ENCODE results near the gene GPATCH1. TPM values are rescaled to one million over a fixed set of nuclear protein-coding genes. Genes with fewer than 3 reads are reported as not detected.

Gene GPATCH1
- total and polyA plus RNA-seq, 9 of the 15 experiments (the other 6 are each of a cell fraction or from before 2014, with no cell fraction given): 3.7 to 9.7 (median 7.7) TPM

GRCh38 chr19:33161201-33161600, 80.2 kb downstream of the GPATCH1 start:
- no peaks in the 10 kb centered on the region for H3K27me3 ChIP-seq (ENCODE audit: control insufficient read depth in 2 of 2, insufficient read depth in 2 of 2, low read length in 2 of 2)
- H3K9ac ChIP-seq (ENCODE audit: insufficient read depth in 1 of 2, low read depth in 2 of 2, low read length in 2 of 2): no peak overlapping the region
- no peak overlapping the region for H3K27ac ChIP-seq (ENCODE audit: extremely low read depth, low read depth, low read length)
- H2AFZ ChIP-seq (ENCODE audit: low read depth, low read length): no peak overlapping the region
- no peaks in the 10 kb centered on the region for H3K36me3 ChIP-seq (ENCODE audit: control insufficient read depth, insufficient read depth, low read length)
- H3K4me3 ChIP-seq: no peak overlapping the region
- H3K4me1 ChIP-seq (replicated peaks in 1 of 2; ENCODE audit: control insufficient read depth in 2 of 2, insufficient read depth in 2 of 2, low read length in 2 of 2): no peaks in the 10 kb centered on the region; a peak in 1 of 5 replicates
- 37% methylated on average over 4 of the region's 4 CpGs for WGBS (ENCODE audit: insufficient coverage, low coverage, missing lambda C conversion rate)
- ATAC-seq (no peak), FAIRE-seq (no peak), DNase-seq (ENCODE audit: extremely low read depth in 1 of 4, low spot score in 3 of 4) (no peak)
- intact Hi-C loops (cut with micrococcal nuclease): no loop called here
- no peaks in the 10 kb centered on the region for H3K79me2 ChIP-seq (ENCODE audit: control insufficient read depth, insufficient read depth, low read length)
- in situ Hi-C loops (cut with MboI): no loop called here
- POLR2A ChIA-PET: interaction anchor here (1.1 kb wide), 1 partner anchor 13 kb away, joined by 3 read pairs; no protein-coding TSS in a partner anchor
- no peaks in the 10 kb centered on the region for H4K20me1 ChIP-seq (replicated peaks; ENCODE audit: control insufficient read depth, insufficient read depth, low read length)
- H3K4me2 ChIP-seq (ENCODE audit: insufficient read depth, low read length): no peak overlapping the region
- BruUV-seq (replicated peaks): no TSS peak
- no peaks in the 10 kb centered on the region for H3K9me3 ChIP-seq (replicated peaks; ENCODE audit: control insufficient read depth, insufficient read depth, low read depth, low read length)
- CTCF ChIA-PET (ENCODE audit: low intra/inter-chr PET ratio): interaction anchor here (0.5 kb wide), 1 partner anchor 9 kb away, joined by 3 read pairs; no protein-coding TSS in a partner anchor
- no peaks in the 10 kb centered on the region for H3K9me1 ChIP-seq (ENCODE audit: control insufficient read depth, insufficient read depth, low read length)
- no peak for TF ChIP-seq DPF2 (IDR thresholded peaks at IDR 0.05)
- no peak for TF ChIP-seq XRCC4 (IDR thresholded peaks at IDR 0.05; ENCODE audit: extremely low read depth, insufficient read depth, insufficient read length)
- TF ChIP-seq ZNF324 (CRISPR knock-in tag; IDR thresholded peaks at IDR 0.05): no peak
- no peak for TF ChIP-seq NR3C1 (CRISPR knock-in tag; IDR thresholded peaks at IDR 0.05)
- TF ChIP-seq TBL1XR1 (IDR thresholded peaks at IDR 0.05; ENCODE audit: low read length in 2 of 2): no peak
- no peak for TF ChIP-seq RCOR1 (IDR thresholded peaks at IDR 0.05; ENCODE audit: borderline replicate concordance in 1 of 2, low read depth in 2 of 2, low read length in 2 of 2)
- no peak for TF ChIP-seq RBM39 (optimal IDR thresholded peaks at IDR 0.05; ENCODE audit: low read depth, low read length)
- no peak for TF ChIP-seq TFAM (CRISPR knock-in tag; conservative IDR thresholded peaks at IDR 0.05)
- no peak for TF ChIP-seq ZBTB26 (CRISPR knock-in tag; IDR thresholded peaks at IDR 0.05)
- TF ChIP-seq STAT5B (CRISPR knock-in tag; IDR thresholded peaks at IDR 0.05): no peak
- no peak for TF ChIP-seq NRF1 (conservative IDR thresholded peaks at IDR 0.05 in 1 of 2, IDR thresholded peaks at IDR 0.05 in 1 of 2)
- TF ChIP-seq ETV5 (CRISPR knock-in tag; IDR thresholded peaks at IDR 0.05; ENCODE audit: low read depth): no peak
- no peak for TF ChIP-seq ZNF507 (tag; conservative IDR thresholded peaks at IDR 0.05)
- no peak for TF ChIP-seq HNRNPK (IDR thresholded peaks at IDR 0.05; ENCODE audit: low read depth, low read length, poor library complexity, severe bottlenecking)

Data from K562 (cell line).